OCI-LY3 (cell line): Measurements from ENCODE around the gene LDB2.

Source experiments
- CTCF ChIP-seq: fragments of 200-600, 300-600 bp; sonication (generic); IDR thresholded peaks from 2 replicates; pipeline ENCODE4 v1.5.1; 2014; ENCODE audit warnings: antibody characterized with exemption, low read length, low read depth
- EZH2phosphoT487 ChIP-seq: fragments of 200-600 bp; shearing (Covaris generic); IDR thresholded peaks from 2 replicates; pipeline ENCODE4 v1.6.1; 2018; ENCODE audit warnings: antibody characterized with exemption, mixed run types, low read depth

GRCh38 chr4:16461362-16461761 lies 437.1 kb downstream of the LDB2 start:
- TF ChIP-seq CTCF (no peak), EZH2phosphoT487 (no peak)
